ENCODE data around the gene PI4K2A.
A peak's percentile ranks its signal among the peaks of the same experiment; 100 is the strongest.
"Not testable (repeated sequence)": the region's sequence is repeated elsewhere in the genome, so short reads cannot be mapped to it uniquely, and the experiment has no call there.

PI4K2A gene

GRCh38 chr10:97675222-97675621, 34.8 kb downstream of the PI4K2A start:
- no peak for DNase-seq

- peak; percentile 39 for DNase-seq
Measured at GRCh38 chr10:97676770-97677581, 36.5 kb downstream of the PI4K2A start.

- DNase-seq = no peak
Measured at GRCh38 chr10:97679594-97679993, 39.1 kb downstream of the PI4K2A start.

- DNase-seq = no peak
Measured at GRCh38 chr10:97682042-97682441, 41.6 kb downstream of the PI4K2A start.

- no peak for DNase-seq
Measured at GRCh38 chr10:97683556-97684367, 43.3 kb downstream of the PI4K2A start.

- DNase-seq = not testable (repeated sequence)
Measured at GRCh38 chr10:97684368-97684713, 43.9 kb downstream of the PI4K2A start.

- no peak for DNase-seq
Measured at GRCh38 chr10:97684866-97685394, 44.5 kb downstream of the PI4K2A start.

GRCh38 chr10:97685395-97685958, 45.0 kb downstream of the PI4K2A start:
- no peak for DNase-seq

GRCh38 chr10:97686301-97686961, 46.0 kb downstream of the PI4K2A start:
- no peak for DNase-seq

GRCh38 chr10:97686962-97687784, 46.7 kb downstream of the PI4K2A start, which contains the start of gene AVPI1:
AVPI1 (minus strand) TSS chr10:97687241; CDS start chr10:97679905, 7,336 bp downstream.
- DNase-seq = peak; percentile 93

GRCh38 chr10:97687785-97688781, 47.6 kb downstream of the PI4K2A start:
- DNase-seq = no peak

GRCh38 chr10:97689559-97690020, 49.1 kb downstream of the PI4K2A start:
- DNase-seq = no peak

- DNase-seq = no peak
Measured at GRCh38 chr10:97690133-97690532, 49.7 kb downstream of the PI4K2A start.

- DNase-seq = not testable (repeated sequence)
Measured at GRCh38 chr10:97698072-97698655, 57.7 kb downstream of the PI4K2A start.

- DNase-seq = peak; percentile 45
Measured at GRCh38 chr10:97701438-97702069, 61.1 kb downstream of the PI4K2A start.

- no peak for DNase-seq
Measured at GRCh38 chr10:97703398-97704067, 63.1 kb downstream of the PI4K2A start.

- DNase-seq = no peak
Measured at GRCh38 chr10:97704341-97704740, 63.9 kb downstream of the PI4K2A start.

- no peak for DNase-seq
Measured at GRCh38 chr10:97705006-97705670, 64.7 kb downstream of the PI4K2A start.
